Activated gamma-delta T cell (primary cell): Measurements from ENCODE around the gene GATM.
"Not testable (repeated sequence)": the region's sequence is repeated elsewhere in the genome, so short reads cannot be mapped to it uniquely, and the experiment has no call there.

Experiments
- DNase-seq: peaks from one replicate; lab custom pipeline; 2025; lab: John Stamatoyannopoulos, UW

Gene GATM

DNA sequence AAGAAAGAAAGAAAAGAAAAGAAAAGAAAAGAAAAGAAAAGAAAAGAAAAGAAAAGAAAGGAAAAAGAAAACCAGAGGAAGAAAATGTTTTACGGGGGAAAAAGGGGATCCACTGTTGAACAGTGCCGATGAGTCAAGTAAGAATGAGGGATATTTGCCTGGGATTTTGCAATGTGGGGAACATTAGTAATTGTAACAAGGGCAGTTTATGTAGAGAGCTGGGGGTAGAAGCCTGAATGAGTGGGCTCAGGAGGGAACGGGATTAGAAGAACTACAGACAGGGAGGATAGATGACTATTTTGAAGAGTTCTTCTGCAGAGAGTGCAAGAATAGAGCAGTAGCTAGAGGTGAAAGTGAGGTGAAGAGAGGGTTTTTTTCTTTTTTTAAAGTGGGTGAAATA, 28.7 kb downstream of the GATM start:
- no peak for DNase-seq

DNA sequence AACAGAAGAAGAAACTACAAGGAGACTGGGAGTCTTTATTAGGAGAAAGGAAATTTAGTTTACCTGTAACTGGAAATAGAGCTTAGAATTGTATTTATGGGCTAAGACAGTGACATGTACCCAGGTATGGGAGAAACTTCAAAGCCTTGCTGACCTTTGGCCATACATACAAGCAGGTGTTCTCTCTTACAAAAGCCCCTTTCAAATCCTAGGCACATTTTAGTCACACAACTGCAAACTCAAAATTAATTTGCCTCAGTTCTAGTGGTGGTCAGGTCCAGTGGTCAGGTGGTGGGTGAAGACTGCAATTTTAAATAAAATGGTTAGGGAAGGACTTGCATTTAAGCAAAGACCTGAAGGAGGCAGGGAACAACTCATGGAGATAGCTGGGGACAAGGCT, 30.4 kb downstream of the GATM start:
- DNase-seq = no peak

DNA sequence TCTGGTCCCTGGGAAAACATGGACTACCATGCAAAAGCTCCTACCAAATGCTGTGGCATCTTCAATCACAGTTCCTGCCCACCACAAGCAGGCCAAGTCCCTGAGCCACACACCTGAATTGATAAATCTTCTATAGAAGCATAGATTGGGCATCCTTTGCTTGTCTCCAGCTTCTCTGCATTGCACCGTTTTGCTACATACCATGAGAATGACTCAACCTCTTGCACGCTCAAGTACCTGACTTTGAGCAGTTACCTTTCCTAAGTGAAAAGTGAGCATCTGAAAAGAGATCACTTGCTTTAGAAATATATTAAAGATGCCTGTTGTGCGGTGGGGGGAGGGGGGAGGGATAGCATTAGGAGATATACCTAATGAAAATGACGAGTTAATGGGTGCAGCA, 31.3 kb downstream of the GATM start:
- no peak for DNase-seq

DNA sequence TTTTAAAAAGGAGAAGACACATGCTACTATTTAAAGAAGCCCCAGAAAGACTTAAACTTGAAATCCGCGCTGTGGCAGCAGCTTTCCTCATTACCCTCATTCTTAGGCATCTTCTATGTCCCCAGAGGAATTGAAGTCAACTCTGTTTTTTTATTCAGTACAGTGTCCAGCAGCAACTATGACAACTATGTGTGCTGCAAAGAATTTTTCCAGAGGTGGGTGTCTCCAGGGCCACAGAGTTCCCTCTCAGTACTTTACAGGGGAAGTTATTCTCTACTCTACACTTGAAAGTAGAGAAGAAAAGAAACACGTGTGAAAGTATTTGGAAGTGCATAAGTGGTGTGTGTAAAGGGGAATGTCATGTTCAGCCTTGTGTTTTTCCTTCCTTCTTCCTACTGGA, 32.0 kb downstream of the GATM start:
- no peak for DNase-seq

DNA sequence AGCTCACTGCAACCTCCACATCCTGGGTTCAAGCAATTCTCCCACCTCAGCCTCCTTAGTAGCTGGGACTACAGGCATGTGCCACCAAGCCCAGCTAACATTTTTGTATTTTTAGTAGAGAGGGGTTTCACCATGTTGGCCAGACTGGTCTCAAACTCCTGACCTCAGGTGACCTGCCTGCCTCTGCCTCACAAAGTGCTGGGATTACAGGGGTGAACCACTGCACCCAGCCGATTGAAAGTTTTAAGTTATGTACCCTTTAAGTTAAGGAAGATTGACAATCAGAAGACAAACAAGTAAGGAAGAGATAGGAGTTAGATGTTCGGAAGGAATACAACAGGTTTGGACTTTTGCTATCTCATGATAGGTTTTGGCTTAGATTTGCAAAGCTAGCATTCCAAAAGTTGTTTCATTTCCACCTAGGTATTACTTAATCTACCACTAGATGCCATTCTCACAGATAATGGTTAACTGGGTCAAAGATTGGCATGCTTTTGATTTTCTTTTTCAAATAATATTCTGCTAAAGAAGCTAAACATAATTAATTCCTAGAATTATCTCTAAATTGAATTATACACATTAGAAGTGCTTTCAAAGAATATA, 35.0 kb downstream of the GATM start:
- DNase-seq = no peak

DNA sequence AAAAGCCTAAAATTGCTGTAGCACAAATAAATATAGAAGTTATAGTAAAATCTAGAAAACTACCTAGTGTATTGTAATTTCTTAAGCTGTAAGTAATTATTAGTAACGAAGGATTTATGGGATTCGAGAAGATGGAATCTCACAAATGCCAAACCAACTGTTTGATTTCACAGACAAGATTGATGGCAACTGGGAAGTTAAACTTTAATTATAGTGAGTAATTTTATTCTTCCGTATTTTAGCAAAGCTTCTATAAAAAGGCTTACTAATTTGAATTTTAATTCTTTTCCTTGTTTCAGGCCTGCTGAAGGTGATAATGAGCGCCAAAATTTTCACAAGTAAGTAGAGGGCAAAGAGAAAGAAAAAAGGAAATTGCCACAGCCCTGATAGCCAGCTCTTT, 36.6 kb downstream of the GATM start:
- no peak for DNase-seq

DNA sequence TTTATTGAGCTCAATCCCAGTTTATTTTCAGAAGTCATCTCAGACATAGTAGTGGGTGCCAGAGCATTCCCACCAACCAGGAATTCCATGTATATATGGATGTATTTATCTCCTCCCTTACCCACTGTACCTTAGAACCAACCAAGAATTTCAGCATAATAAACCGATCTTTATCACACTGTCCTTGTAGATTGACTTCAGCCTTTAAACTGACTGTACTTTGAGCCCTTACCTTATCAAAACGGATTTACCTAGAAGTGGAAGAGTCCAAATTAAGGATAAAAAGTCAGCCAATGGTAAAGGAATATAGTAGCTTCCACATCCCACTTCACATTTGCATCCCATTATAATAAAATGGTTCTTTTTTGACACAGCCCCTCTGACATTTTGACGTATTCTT, 37.9 kb downstream of the GATM start:
- no peak for DNase-seq

DNA sequence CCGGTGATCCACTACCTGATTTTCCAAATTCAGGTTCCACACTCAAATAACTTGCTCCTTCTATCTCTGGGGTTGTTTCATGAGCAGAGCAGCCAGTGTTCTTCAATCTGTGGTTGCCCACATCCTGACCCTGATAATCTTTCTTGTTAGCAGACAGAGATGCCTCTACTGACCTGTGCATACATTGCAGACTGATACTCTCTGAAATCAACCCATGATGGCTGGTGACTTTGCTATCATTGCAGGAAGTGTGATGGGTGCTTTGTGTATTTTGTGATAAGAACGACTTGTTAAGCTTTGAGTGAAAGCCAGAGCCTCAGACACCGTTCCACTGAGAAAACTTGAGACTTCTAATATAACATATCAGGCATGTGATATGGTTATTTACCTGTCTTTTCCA, 39.9 kb downstream of the GATM start:
- DNase-seq = no peak

DNA sequence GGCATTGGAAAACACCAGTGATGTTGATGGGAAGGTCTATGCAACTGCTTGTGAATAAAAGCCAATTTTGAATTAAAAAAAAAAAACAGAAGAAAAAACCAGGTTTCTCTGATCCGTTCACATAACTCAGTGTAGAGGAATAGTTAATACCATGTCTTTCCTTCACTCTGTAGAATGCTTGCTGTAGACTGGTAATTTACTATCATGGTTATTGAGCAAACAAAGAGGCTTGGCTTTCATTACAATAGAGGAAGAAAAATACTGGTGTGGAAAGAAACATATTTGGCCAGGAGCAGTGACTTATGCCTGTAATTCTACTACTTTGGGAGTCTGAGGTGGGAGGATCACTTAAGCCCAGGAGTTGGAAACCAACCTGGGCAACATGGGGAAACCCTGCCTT, 41.1 kb downstream of the GATM start:
- DNase-seq = no peak

DNA sequence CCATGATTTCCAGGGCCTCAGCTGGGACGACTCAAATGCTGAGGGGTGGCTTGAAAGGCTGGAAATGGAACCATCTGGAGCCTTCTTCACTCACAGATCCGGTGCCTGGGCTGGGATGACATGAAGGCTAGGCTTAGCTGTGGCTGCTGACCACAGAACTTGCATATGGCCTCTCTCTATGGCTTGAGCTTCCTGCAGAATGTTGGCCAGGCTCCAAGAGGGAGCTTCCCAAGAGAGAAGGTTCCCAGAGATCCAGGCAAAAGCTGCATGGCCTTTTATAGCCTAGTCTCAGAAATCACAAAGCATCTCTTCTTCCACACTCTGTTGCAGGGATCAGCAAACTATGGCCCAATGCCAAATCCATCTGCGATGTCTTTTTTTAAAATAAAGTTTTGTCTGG, 44.8 kb downstream of the GATM start:
- DNase-seq = no peak

DNA sequence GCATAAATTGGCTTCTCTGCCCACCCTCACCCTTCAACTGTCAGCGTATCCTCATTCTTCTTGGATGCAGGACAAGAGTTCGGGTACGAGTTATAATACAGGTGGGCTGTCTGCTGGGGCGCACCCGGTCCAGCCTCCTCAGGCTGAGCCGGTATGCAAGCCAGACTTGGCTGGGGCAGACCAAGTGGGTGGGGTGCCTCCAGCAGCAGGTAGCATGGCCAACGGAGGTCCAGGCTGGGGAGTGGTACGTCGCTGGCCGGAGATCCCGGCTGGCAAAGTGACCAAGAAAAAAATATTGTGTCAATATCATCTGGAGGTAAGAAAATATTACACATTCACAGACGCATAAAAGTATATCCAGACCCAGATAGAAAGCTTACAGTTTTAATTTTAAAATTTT, 45.6 kb downstream of the GATM start:
- no peak for DNase-seq

DNA sequence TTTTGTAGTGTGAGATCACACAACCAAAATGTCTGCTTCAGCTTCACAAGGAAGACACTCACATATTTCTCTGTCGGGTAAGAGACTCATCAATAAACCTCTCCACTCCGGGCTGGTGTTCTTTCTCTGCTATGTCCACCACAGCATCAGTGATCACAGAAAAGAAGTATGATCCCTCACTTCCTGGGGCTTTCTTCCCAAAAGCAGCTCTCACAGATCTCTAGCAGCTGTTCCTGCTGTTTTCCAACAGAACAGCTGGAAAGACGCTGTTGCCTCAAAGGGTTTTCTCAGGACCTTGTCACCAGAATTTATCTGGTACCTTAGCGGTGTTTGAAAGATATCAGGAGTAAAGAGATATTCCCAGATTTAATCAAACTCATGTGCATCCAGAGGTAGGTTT, 46.4 kb downstream of the GATM start:
- DNase-seq = no peak

DNA sequence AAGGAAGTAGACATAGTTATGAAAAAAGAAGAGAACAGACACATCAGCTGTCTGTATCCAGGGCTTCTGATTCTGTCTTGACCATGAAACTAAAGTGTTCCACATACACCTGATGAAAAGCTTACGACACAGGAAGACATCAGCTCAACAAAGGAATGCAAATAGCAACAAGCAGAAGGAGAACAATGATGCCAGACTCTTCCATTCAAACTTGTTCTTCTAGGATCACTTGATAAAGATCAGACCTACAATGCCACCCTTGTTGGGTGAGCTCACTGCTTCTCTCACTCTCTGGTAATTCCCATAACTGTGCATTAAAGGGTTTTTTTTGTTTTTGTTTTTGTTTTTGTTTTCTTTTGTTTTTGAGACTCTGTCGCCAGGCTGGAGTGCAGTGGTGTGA, 49.7 kb downstream of the GATM start:
- DNase-seq = no peak

DNA sequence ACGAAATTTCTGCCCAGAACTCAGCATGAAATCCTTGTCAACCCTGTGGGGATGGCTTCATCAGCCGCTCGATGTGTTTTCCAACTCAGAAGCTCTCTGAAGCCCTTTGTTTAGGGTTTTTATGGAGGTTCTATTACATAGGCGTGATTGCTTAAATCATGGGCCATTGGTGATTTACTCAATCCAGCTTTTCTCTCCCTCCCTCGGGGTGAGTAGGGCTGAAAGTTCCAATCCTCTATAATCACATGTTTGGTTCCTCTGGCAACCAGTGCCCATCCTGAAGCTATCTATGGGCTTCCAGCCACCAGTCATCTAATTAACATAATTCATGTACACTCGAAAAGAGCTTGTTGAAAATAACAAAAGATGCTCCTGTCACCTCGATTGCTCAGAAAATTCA, 51.6 kb downstream of the GATM start:
- no peak for DNase-seq

DNA sequence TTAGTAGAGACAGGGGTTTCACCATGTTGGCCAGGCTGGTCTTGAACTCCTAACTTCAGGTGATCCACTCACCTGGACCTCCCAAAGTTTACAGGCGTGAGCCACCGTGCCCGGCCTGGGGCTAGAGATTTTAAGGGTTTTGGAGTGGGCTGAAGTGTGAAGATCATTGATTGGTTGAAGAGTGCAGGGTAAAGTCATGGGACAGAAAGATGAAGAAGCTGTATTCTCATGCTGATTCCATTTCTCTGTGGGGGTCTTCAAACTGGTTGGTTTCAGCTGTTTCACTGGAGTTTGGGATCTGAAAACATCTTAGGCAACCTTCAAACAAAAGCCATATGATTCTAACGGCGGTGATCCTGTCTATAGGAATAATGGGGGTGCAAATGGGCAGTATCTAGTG, 52.1 kb downstream of the GATM start:
- no peak for DNase-seq

DNA sequence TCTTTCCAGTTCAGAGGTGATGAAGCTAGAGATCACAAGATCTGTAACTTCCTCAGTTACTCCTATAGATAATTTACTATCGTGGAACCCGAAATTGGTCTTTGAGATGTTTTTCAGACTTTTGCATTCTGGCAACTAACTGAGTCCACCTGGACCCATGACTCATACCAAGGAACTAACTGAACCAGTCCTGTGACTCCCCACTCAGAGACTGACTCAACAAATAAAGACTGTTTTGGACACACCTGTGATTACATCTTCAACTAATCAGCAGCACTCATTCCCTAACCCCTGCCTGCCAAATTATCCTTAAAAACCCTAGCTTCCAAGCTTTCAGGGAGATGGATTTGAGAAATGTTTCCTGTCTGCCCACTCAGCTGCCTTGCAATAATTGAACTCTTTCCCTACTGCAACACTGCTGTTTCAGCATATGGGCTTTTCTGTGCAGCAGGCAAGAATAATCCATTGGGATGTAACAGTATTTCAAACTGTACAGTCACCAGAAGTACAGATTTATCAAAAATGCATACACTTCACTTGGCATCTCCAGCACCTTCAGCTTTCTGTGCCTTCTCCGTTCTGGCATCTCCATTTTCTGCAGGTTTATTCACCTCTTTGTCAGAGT, 57.7 kb downstream of the GATM start:
- no peak for DNase-seq

DNA sequence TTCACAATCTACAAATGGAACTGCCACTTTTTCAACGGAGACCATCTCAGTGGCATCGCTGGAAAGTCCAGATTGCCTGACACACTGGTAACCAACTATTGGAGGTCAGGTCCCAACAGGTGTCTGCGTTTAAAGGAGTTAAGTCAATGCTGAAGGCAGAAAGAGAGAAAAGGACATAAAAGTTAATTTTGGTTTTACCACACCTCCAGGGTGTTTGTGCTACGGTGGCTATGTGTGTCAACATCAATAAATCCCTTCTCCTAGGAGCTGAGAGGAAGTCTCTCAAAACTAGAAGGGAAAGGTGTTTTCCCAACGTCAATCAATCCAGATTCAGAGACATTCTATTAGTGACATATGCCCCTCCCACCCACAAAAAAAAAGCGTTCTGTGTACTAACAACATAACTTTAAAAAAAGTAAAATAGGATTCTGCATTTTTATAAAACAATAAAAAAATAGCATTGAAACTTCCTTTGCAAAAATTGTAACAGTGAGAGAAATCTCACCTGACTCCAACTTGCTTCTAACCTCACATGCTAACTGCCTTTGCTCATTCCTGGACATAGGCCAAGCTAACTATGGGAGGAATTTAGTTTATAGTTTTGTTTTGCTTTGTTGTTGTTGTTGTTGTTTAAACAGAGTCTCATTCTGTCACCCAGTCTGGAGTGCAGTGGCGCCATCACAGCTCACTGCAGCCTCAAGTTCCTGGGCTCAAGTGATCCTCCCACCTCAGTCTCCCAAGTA, 58.7 kb downstream of the GATM start:
- no peak for DNase-seq

DNA sequence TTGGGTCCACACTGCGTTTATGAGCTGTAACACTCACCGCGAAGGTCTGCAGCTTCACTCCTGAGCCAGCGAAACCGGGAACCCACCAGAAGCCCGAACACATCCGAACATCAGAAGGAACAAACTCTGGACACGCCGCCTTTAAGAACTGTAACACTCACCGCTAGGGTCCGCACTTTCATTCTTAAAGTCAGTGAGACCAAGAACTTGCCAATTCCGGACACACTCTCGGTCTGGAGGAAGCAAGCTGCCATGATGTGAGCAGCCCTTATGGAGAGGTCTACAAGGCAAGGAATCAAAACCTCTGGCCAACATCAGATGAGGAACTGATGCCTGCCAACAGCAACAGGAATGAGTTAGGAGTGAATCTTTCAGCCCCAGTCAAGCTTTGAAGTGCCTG, 63.4 kb downstream of the GATM start:
- DNase-seq = no peak

DNA sequence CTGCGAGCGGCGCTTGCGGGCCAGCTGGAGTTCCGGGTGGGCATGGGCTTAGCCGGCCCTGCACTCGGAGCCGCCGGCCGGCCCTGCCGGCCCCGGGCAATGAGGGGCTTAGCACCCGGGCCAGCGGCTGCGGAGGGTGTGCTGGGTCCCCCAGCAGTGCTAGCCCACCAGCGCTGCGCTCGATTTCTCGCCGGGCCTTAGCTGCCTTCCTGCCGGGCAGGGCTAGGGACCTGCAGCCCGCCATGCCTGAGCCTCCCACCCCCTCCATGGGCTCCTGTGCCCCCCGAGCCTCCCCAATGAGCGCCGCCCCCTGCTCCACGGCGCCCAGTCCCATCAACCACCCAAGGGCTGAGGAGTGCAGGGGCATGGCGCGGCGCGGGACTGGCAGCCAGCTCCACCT, 64.2 kb downstream of the GATM start:
- not testable (repeated sequence) for DNase-seq
